Gastroesophageal sphincter (tissue), 3 donors: Measurements from ENCODE around the gene GMDS.

ENCODE experiments used
- EP300 ChIP-seq: sonication (generic); formaldehyde crosslinking; IDR thresholded peaks from one replicate; pipeline ENCODE4 v1.6.1; 2017; ENCODE audit warnings: antibody characterized with exemption, mild to moderate bottlenecking
- POLR2A ChIP-seq, 2 donors: fragments of 450-650 bp; IDR thresholded peaks; one replicate each; pipeline ENCODE4 v1.6.1; 2017; ENCODE audit warnings: antibody characterized with exemption in 2 of 2, mild to moderate bottlenecking in 2 of 2, moderate library complexity in 1 of 2
- POLR2AphosphoS5 ChIP-seq: sonication (generic); formaldehyde crosslinking; IDR thresholded peaks from one replicate; pipeline ENCODE4 v1.6.1; 2017; ENCODE audit warnings: antibody characterized with exemption
- TF ChIP-seq, protein P1 (sequence below), 4 experiments: fragments of 200-600 bp in 2 of 4; fragments of 450-650 bp in 2 of 4; sonication (generic) in 1 of 4; IDR thresholded peaks; one replicate each; pipeline ENCODE4 v1.5.1; 2017 to 2019; ENCODE audit warnings: antibody characterized with exemption in 4 of 4, mild to moderate bottlenecking in 2 of 4, moderate library complexity in 2 of 4

DNA sequence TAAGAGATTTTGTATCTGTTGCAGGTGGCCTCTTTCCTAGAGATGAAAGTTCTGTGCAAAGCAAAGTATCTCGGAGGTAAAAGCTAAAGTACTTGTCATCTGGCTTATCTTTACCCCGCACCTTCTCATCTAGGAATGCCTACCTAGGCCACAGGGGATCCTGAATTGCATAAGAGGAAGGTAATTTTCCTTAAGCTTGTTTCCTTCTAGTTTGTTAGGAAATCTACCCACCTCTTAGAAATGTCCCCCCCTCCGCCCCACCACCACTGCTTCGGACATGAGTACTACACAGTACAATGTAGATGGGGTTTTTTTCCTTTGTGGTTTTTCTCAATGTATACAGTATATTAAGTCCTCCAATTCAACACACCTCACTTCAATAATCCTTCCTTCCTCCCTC lies 614.2 kb downstream of the GMDS start:
- TF ChIP-seq POLR2A (IDR thresholded peaks at IDR 0.05), result no peak
- TF ChIP-seq, protein P1, sequence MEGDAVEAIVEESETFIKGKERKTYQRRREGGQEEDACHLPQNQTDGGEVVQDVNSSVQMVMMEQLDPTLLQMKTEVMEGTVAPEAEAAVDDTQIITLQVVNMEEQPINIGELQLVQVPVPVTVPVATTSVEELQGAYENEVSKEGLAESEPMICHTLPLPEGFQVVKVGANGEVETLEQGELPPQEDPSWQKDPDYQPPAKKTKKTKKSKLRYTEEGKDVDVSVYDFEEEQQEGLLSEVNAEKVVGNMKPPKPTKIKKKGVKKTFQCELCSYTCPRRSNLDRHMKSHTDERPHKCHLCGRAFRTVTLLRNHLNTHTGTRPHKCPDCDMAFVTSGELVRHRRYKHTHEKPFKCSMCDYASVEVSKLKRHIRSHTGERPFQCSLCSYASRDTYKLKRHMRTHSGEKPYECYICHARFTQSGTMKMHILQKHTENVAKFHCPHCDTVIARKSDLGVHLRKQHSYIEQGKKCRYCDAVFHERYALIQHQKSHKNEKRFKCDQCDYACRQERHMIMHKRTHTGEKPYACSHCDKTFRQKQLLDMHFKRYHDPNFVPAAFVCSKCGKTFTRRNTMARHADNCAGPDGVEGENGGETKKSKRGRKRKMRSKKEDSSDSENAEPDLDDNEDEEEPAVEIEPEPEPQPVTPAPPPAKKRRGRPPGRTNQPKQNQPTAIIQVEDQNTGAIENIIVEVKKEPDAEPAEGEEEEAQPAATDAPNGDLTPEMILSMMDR (IDR thresholded peaks at IDR 0.05), result no peak
- TF ChIP-seq POLR2AphosphoS5, result no peak
- no peak for TF ChIP-seq EP300
